GM19468 (cell line): ENCODE measurements around the gene GALNT18.
A peak's percentile ranks its signal among the peaks of the same experiment; 100 is the strongest.

Experiments
- ATAC-seq: cut with Tn5 transposase; IDR thresholded peaks from one replicate; pipeline ENCODE4 v1.9.1; 2021; ENCODE audit warnings: mild to moderate bottlenecking, moderate library complexity, moderate number of reproducible peaks; ENCODE audit not compliant: unreplicated experiment; ENCODE audit errors: extremely low read depth

GALNT18 gene

GRCh38 chr11:11621573-11622339, at the start of gene GALNT18:
GALNT18 (minus strand) TSS chr11:11622005.
- ATAC-seq, result peak; percentile 92

- ATAC-seq, result no peak
Observed at GRCh38 chr11:11670574-11670973, 48.8 kb upstream of the GALNT18 start.

GRCh38 chr11:11669233-11669846, 47.5 kb upstream of the GALNT18 start:
- no peak for ATAC-seq

GRCh38 chr11:11668781-11669180, 47.0 kb upstream of the GALNT18 start:
- ATAC-seq, result no peak

- ATAC-seq, result no peak
Observed at GRCh38 chr11:11668274-11668673, 46.5 kb upstream of the GALNT18 start.

- no peak for ATAC-seq
Observed at GRCh38 chr11:11667056-11667455, 45.3 kb upstream of the GALNT18 start.

- no peak for ATAC-seq
Observed at GRCh38 chr11:11665407-11665806, 43.6 kb upstream of the GALNT18 start.

GRCh38 chr11:11663907-11664306, 42.1 kb upstream of the GALNT18 start:
- ATAC-seq, result no peak

- no peak for ATAC-seq
Observed at GRCh38 chr11:11662578-11662977, 40.8 kb upstream of the GALNT18 start.

GRCh38 chr11:11661326-11662040, 39.7 kb upstream of the GALNT18 start:
- ATAC-seq, result no peak

- no peak for ATAC-seq
Observed at GRCh38 chr11:11660363-11660740, 38.5 kb upstream of the GALNT18 start.

- no peak for ATAC-seq
Observed at GRCh38 chr11:11659567-11660362, 38.0 kb upstream of the GALNT18 start.

GRCh38 chr11:11657218-11657955, 35.6 kb upstream of the GALNT18 start:
- ATAC-seq, result no peak

- no peak for ATAC-seq
Observed at GRCh38 chr11:11641581-11641980, 19.8 kb upstream of the GALNT18 start.

- no peak for ATAC-seq
Observed at GRCh38 chr11:11640996-11641395, 19.2 kb upstream of the GALNT18 start.

- ATAC-seq, result no peak
Observed at GRCh38 chr11:11640152-11640551, 18.3 kb upstream of the GALNT18 start.

- ATAC-seq, result no peak
Observed at GRCh38 chr11:11636671-11637070, 14.9 kb upstream of the GALNT18 start.

- ATAC-seq, result no peak
Observed at GRCh38 chr11:11635443-11635842, 13.6 kb upstream of the GALNT18 start.

- no peak for ATAC-seq
Observed at GRCh38 chr11:11629368-11629767, 7.6 kb upstream of the GALNT18 start.

- no peak for ATAC-seq
Observed at GRCh38 chr11:11628651-11629050, 6.8 kb upstream of the GALNT18 start.
